Body of pancreas (tissue), 4 donors: ENCODE results near the gene PCDH9.

Experiments used
- CTCF ChIP-seq, 7 experiments: fragments of 450-650 bp in 4 of 7; fragments of 200-600 bp in 3 of 7; sonication (generic) in 3 of 7; IDR thresholded peaks; one replicate each; pipeline ENCODE4 v1.5.1; 2016 to 2019; ENCODE audit warnings: antibody characterized with exemption in 7 of 7
- POLR2A ChIP-seq, 3 donors: fragments of 450-650 bp; IDR thresholded peaks; one replicate each; pipeline ENCODE4 v1.6.1; 2016; ENCODE audit warnings: antibody characterized with exemption in 3 of 3, mild to moderate bottlenecking in 2 of 3

DNA sequence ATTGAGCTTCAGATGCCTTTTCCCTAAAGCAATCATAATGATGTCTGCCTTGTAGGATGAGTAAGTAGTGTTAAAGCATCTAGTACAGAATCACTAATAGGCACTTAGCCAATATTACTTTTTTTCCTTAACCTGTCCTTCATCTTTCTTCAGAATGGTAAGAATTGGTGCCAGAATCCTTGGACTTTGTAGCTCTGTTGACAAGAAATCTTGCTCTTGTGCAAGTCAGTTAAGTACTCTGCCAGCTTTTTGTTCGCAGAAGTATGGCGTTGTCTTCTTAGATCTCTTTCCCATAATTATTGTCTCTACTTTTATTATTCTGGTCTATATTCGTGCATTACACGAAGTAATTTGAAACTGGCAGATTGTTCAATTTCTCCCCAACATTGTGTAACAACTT, 554.5 kb downstream of the PCDH9 start:
- no peak for TF ChIP-seq CTCF (IDR thresholded peaks at IDR 0.05)
- no peak for TF ChIP-seq POLR2A (IDR thresholded peaks at IDR 0.05)
